Stimulated activated CD8-positive, alpha-beta memory T cell treated with anti-CD3 and anti-CD28 coated beads, Interleukin-4, amount 100 ng/mL, for 24 hours (primary cell): Measurements from ENCODE around the gene MLNR.

ENCODE experiments used
- DNase-seq: peaks from one replicate; pipeline ENCODE4 v3.0.0-alpha.2; 2020; ENCODE audit warnings: low read depth

The MLNR gene, protein sequence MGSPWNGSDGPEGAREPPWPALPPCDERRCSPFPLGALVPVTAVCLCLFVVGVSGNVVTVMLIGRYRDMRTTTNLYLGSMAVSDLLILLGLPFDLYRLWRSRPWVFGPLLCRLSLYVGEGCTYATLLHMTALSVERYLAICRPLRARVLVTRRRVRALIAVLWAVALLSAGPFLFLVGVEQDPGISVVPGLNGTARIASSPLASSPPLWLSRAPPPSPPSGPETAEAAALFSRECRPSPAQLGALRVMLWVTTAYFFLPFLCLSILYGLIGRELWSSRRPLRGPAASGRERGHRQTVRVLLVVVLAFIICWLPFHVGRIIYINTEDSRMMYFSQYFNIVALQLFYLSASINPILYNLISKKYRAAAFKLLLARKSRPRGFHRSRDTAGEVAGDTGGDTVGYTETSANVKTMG

DNA sequence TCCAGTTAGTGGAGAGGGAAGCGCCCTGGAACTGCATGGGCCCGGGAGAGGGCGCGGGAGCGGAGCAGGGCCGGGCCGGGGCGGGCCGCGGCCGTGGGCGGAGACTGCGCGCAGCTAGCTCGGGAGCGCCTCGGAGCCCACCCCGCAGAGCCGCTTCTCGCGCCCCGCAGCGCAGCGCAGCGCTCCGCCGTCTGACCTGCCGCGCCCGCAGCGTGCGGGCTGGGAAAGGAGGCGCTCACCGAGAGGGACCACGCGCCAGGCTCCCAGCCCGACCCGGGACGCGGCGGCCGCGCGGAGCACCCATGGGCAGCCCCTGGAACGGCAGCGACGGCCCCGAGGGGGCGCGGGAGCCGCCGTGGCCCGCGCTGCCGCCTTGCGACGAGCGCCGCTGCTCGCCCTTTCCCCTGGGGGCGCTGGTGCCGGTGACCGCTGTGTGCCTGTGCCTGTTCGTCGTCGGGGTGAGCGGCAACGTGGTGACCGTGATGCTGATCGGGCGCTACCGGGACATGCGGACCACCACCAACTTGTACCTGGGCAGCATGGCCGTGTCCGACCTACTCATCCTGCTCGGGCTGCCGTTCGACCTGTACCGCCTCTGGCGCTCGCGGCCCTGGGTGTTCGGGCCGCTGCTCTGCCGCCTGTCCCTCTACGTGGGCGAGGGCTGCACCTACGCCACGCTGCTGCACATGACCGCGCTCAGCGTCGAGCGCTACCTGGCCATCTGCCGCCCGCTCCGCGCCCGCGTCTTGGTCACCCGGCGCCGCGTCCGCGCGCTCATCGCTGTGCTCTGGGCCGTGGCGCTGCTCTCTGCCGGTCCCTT lies at the start of gene MLNR:
TSS of gene MLNR (plus strand) at position 303 of the 820 bp plus-strand sequence. CDS start at position 303, 0 bp downstream.
- DNase-seq, result no peak

DNA sequence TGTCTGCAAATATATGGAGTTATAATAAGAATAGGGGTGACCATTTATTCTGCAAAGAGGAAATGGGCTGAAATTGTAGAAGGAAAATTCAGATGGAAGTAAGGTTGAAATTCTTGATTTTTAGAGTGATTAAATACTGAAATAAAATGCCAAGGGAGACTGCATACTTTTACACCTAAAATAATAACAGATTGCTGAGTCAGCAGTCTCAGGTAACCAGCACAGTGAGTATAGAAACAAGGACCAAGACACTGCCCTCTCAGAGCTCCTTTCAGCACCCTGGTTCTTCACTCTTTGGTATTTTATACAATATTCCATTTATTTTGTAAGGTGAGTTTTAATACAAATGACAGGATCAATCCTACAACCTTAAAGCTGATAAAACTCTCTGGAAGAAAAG lies 48.8 kb upstream of the MLNR start:
- DNase-seq, result no peak

DNA sequence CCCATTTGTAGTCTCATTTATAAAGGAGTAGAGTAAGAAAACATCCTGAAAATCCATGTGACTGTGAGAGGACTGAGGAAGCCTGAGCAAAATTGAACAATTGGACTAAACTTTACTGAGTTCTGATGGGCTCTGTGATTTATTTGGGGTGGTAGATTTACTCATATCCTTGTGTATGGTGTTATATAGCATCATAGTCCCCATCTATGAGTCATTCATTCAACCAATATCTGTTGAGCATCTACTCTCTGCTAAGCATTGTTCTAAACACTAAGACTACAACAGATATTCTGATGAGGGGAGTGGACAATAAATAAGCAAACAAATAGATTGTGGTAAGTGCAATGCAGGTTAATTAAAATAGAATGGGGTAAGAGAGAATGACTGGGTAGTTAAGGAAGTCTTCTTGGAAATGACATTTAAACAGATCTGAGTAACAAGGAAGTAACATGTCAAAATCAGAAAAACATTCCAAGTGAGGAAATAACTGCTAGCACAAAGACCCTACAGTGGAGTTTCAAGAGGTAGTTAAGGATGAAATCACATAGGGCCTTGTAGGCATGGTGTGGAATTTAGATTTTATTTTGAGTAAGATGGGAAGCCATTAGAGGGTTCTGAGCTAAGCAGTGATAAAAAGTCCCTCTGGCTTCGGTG lies 36.3 kb upstream of the MLNR start:
- no peak for DNase-seq

DNA sequence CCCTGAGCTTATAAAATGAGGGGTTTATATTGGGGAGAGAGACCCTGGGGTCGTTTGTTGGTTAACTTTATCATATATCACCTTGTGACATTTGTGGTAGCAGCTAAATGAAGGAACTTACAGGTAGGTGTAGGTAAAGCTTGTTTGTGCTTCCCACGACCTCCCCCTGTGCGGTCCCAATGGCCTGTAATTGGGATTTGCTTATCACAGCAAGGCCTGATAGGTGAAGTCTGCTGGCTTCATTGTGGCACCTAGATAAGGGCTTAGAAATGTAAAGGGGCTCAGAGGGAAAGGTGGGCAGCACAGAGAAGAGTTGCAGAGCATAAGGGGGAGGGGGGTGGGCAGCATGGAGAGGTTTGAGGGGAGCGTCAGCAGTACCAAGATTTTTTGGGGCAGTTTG lies 35.5 kb upstream of the MLNR start:
- no peak for DNase-seq

DNA sequence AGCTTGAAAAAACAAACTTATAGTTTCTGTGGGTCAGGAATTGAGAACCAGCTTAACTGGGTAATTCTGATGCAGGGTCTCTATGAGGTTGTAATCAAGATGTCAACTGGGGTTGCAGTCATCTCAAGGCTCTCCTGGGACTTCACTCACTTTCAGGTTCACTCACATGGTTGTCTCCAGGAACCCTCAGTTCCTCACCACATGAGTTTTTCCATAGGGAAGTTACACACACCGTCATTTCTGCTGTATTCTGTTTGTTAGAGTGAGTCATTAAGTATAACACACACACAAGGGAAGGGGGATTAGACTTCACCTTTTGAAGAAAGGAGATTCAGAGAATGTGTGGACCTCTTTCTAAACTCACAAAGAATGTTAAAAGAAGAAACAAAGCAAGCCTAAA lies 34.9 kb upstream of the MLNR start:
- DNase-seq, result no peak

DNA sequence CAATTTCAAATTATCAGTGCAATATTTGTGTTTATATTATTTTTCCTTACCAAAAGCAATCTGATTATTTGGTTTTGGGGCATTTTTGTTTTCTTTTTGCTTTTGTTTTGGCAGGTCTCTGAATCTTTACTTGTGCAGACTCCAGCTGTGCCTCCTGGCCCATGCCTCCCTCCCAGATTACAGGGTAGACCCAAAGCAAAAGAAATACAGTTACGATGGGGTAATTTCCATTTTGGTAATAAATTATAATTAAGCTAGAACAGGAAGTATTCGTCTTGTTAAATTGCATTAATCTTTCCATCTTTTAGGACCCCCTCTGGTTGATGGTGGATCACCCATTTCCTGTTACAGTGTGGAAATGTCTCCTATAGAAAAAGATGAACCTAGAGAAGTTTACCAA lies 29.2 kb upstream of the MLNR start:
- DNase-seq, result no peak

DNA sequence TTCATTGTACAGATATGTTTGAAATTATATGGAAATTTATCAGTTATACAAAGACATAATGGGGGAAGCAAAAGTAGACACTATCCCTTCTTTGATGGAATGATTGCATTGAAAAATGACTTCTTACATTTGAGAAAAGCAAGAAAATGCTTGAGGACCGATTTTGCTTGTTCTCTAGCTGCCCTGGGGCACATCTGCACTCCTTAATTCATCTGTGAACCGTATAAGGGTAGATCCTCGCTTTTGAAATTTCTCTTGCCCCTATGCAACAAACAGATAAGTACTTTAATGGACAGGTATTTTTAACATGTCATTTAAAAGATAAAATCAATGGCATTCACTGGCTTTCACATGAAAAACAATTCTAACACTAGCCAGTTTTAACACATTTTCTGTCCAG lies 13.5 kb upstream of the MLNR start:
- no peak for DNase-seq

DNA sequence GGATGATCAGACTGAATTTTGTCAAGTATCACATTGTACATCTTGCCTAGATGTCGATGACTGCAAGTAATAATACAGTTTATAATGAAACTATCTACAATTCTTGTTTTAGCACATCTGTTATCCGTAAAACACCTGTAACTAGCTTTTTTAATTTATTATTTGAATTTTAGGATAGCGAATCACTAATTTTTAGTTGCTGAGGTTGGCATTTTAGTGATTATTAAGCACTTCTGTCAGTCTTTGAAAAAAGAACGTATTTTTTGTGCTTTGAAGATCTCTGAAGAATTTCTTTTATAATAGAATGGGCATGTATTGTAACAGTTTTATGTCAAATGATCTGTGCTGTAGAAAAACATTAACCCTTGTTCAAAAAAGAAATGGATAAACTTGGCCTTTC lies 11.5 kb upstream of the MLNR start:
- no peak for DNase-seq

DNA sequence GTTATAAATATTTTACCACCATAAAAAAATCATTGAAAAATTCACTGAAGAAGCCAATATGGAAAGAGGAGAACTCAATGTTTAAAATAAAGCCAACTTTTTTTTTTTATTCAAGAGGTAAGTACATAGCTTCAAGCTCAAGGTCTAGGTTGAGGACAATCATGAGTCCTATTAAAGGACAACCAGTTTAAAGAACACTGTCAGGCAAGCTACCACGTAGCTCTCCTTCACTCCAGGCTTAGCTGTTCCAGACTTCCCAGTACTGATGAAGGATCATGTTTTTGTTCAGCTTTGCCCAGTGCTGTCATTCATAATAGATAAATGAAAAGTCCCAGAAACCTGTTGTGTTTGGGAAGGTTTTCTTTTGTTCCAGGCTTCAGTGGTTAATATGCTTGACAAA lies 10.0 kb upstream of the MLNR start:
- no peak for DNase-seq

DNA sequence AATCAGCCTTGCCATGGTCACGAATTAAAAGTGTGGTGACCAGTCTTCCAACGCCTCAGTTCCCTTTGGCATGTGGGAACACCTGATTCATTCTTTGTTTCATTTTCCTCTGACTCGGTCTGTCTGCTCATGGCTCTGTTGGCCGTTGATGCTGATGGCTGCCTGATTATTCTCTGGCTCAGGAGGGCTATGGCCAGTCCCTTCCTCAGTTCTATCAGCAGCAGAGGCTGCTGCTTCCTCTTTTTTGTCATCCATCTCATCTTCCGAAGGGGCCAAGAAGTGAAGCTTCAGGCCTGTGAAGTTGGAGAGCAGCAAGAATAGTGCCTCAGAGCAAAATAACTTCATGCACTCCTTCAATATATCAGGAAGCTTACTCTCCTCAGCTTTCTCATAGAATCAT lies 9.5 kb upstream of the MLNR start:
- DNase-seq, result no peak

DNA sequence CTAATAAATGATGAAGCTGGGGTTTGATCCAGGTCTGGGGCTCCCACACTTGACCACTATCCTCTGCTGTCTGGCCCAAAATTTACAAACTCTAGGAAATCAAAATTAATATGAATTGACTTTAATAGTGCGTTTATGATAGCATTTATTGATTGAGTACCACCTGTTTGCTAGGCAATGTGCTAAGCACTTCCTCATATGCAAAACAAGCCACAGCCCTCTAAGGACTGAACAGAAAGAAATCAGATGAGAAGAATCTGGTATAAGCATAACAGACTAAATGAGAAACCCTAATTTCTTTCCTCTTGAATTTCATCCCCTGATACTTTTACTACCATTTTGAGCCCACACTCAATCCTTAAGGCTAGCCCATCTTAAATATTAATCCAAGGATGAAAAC lies 6.6 kb upstream of the MLNR start:
- DNase-seq, result no peak

DNA sequence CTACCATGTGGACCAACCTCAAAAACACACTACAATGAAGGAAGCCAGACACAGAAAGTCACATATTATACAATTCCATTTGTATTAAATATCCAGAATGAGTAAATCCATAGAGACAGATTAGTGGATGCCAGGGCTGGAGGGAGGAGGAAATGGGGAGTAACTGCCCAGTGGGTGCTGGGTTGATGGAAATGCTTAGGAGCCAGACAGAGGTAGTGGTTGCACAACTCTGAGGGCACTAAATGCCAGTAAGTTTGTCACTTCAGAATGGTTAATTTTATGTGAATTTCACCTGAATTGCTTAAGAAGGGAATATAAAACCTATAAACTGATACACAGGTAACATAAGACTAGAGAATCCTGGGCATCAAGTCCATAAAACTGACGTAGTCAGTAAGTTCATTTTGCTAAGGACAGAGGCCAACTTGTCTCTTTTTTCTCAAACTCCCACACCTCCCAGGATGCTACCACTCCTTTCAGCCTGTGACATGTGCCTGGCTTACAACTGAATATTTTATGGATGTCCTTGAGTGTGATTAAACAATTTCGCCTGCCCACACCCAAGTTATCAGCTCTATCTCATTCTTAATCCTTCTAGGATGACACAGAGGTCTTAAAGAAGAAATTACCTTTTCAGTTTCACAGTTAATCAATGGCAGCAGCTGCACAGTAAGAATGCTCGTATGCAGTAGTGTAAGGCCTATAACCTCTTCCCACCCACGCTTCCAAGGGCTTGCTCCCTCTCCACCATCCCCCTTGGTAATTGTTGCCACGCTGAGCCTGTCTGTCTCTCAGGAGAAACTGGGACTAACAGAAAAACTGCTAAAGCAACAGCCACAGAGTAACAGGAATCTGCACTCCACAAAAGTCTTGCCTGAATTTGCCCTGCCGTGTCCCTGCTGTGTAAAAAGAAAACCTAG lies 5.9 kb upstream of the MLNR start:
- DNase-seq, result no peak

DNA sequence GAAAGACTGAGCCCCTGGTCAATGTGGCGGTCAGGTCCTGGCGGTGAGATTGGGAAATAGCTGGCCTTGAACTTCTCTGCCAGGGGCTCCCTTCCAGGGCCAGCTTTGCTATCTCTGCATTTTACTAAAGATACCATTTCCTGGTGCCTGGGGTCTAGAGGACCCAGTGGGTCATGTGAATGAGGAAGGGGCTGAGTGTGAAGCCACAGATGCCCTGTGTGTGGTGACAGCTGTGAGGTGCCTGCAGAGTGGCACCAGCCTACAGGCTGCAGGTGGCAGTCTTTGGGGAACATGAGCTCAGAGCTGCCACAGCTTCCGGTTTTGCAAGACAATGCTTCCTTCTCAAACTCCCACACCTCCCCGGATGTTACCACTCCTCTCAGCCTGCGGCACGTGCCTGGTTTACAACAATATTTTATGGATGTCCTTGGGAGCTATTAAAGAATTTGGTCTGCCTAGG lies 5.2 kb upstream of the MLNR start:
- no peak for DNase-seq

DNA sequence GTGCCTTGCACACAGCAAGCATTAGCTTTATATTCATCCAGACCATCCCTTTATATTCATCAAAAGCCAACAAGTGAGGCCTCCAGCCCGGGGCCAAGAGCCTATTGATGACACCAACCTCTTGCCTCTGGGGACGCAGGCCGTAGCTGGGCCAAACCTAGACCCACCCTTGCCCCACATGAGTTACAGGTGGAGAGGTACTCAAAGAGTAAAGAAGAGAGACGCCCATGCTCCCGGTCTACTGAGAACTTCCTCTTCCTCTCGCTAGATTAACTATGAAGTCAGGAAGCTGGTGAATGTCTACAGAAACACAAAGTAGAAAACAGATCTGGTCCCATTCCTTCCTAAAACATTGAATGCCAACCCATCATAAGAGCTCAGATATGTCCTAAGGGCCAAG lies 3.8 kb upstream of the MLNR start:
- no peak for DNase-seq

DNA sequence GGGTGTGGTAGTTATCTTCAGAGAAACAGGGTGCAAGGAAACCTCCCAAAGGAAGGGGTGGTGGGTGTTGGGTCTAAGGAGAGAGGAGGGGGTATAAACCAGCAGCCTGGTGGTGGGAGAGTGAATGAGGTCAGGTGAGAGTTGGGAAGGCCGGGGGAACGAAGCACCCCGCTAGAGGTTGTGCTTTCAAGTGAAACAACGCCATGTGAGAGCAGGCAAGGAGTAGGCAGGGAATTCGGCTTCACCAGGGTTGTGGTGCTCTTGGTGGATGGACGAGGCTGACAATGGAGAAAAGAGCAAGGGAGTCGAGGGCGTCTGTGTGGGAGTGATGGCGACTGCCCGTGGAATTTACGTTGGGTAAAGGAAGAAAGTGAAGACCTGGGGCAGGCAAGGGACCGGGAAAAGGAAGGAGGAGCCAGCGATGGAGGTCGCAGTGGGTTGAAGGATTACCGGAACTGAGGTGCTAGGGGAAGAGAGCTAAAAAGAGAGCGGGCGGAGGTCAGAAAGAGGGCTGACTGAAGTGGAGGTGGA lies 2.1 kb upstream of the MLNR start:
- DNase-seq, result no peak

DNA sequence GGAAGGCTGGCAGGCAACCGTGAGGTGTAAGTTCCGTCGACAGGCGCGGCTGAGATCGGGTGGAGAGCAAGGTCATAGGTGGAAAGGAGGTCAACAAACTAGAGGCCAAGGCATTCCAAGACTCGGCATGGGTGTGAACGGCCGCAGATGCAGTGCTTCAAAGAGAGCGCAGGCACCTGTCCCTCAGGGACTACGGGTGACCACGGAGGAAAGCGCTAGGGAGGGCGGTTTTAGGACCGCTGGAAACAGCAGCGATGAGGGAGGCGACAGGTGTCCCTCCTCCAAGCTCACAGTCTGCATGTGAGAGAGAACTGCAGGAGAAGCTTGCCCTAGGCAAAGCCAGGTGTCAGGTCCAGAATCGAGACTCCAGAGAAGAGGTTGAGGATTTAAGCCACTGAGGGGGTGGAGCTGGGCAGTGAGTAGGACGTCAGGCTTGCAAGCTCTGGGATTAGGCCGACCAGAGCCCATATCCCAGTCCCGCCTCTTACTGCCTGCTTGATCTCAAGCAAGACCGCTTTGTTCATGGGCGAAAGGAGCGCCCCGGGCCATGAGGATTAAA lies 1.6 kb upstream of the MLNR start:
- no peak for DNase-seq

DNA sequence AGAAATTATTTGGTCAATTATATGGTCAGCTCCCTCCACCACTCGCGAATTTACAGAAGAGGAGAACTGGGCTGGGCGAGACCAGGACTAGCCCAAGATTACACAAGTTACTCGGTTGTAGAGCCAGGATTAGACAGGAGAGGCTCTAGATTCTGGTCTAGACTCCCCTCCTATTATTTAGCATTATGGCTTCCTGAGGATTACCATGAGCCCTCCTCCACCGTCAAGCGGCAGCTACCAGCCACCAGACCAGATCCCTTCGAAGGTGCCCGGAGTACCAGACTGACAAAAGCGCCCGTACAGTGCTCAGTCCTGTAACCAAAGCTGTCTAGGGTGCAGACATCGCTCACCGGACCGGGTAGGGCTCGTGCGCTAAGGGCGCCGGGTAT lies 497 bp upstream of the MLNR start:
- DNase-seq, result no peak

DNA sequence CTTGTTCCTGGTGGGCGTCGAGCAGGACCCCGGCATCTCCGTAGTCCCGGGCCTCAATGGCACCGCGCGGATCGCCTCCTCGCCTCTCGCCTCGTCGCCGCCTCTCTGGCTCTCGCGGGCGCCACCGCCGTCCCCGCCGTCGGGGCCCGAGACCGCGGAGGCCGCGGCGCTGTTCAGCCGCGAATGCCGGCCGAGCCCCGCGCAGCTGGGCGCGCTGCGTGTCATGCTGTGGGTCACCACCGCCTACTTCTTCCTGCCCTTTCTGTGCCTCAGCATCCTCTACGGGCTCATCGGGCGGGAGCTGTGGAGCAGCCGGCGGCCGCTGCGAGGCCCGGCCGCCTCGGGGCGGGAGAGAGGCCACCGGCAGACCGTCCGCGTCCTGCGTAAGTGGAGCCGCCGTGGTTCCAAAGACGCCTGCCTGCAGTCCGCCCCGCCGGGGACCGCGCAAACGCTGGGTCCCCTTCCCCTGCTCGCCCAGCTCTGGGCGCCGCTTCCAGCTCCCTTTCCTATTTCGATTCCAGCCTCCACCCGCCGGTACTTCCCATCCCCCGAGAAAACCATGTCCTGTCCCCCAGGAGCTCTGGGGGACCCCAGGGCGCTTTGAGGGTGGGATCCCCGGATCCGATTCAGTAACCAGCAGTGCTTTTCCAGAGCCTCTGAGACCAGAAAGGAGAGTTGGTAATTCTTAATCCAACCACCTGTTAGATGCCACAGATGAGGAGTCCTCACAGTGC lies 885 bp downstream of the MLNR start:
- no peak for DNase-seq

DNA sequence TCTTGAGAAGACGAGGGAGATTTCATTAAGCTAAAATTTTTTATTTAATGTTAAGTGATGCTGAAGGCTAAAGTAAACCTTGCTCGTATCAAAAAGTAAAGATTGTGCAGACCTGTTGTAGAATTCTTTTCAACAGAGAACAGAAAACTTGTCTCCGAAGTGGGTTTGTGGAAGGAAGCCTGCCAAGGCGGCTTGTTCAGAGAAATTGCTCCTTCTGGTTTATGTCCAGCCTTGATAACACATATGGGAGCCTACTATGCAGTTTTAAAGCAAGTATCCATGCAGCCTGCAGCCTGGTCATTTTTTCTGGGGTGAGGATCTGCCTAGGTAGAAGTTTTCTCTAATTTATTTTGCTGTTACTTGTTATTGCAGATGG lies 1.4 kb downstream of the MLNR start:
- no peak for DNase-seq

DNA sequence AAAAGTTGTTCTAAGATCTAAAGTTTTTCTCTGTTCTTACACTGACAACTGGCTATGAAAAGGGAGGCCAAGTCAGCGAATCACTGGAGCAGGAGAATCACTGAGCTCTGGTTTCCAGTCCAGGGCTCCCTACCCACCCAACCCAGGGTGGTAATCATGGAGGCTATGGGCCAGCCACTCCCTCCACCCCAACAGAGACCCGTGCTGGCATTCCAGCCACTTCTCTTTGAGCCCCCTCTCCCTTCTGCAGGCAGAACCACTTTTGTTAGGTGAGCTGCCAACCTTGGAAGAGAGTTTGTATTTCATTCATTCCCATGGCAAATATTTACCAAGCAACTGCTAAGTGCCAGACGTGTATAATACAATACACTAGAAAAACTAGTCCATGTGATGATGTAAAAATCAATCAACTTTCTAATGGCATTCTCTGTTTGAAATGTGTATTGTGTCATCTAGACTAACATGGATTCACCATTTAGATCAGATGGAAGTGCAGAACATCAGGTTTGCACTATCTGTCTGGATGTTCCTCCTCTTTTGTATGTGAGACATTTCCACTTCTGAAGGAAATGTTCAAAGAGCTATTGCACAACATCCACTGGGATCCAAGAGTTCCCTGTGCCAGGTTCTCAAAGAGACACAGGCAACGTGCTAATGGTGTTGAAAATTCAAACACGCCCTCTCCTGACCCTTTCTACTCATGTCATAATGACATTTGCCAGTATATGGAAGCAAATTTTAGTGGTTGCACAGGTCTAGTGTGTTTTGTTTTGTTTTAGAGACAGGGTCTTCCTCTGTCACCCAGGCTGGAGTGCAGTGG lies 5.3 kb downstream of the MLNR start:
- DNase-seq, result no peak
